Measurements from ENCODE around the gene SNAP91.

Gene SNAP91

DNA sequence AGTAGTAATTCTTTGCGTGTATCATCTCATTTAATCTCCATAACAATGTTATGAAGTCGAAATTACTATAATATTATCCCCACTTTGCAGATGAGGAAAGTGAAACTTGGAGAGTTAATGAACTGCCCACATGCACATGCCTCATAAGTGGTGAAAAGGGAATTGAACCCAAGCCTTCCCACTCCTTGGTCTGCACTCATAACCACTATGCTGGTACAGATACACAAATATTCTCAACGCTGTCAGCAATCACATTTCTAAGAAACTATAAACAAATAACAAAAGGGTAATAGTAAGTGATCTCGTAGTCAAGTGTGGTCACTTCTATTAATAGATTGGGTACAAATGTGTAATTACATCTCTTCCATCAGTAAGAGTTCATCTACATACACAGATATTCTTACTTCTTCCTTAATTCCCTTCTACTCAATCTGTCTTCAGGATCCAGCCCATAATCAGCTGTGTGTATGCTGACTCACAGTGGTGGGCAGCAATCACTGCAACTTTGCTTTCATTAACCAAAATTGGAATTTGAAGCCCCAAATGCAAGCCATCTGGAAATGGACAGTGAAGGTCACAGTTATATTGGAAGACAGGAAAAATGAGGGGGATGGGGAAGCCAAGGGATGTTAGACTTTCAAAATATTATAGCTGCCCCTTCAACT, 190.0 kb downstream of the SNAP91 start:
- DNase-seq (ENCODE audit: low read depth): peak; percentile 65
- TF ChIP-seq, protein P1, sequence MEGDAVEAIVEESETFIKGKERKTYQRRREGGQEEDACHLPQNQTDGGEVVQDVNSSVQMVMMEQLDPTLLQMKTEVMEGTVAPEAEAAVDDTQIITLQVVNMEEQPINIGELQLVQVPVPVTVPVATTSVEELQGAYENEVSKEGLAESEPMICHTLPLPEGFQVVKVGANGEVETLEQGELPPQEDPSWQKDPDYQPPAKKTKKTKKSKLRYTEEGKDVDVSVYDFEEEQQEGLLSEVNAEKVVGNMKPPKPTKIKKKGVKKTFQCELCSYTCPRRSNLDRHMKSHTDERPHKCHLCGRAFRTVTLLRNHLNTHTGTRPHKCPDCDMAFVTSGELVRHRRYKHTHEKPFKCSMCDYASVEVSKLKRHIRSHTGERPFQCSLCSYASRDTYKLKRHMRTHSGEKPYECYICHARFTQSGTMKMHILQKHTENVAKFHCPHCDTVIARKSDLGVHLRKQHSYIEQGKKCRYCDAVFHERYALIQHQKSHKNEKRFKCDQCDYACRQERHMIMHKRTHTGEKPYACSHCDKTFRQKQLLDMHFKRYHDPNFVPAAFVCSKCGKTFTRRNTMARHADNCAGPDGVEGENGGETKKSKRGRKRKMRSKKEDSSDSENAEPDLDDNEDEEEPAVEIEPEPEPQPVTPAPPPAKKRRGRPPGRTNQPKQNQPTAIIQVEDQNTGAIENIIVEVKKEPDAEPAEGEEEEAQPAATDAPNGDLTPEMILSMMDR (conservative IDR thresholded peaks at IDR 0.05; ENCODE audit: low read depth, low read length): peak; percentile 68
- no peak overlapping the region for H3K4me3 ChIP-seq (ENCODE audit: low read depth, low read length)

DNA sequence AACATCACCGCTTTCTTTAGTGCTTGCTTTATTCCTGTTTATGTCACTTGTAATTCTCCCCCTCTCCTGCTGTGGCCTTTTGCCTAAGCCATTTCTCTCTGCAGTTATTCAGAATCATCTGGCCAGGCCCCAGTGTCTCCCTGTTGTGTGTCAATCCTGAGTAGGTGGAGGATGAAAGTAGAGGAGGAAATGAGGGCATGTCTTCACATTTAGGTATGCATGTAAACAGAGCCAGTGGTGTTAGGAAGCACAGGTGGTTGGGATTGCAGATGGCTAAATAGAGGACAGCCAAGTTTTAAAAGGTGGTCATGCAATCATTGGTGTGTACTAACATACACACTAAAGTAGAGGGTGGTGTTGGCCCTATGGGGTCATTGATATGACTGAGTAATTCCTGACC, 191.4 kb downstream of the SNAP91 start:
- no peak for DNase-seq (ENCODE audit: low read depth)
- H3K4me3 ChIP-seq (ENCODE audit: low read depth, low read length): no peak overlapping the region
- TF ChIP-seq, protein P1 (conservative IDR thresholded peaks at IDR 0.05; ENCODE audit: low read depth, low read length): no peak

DNA sequence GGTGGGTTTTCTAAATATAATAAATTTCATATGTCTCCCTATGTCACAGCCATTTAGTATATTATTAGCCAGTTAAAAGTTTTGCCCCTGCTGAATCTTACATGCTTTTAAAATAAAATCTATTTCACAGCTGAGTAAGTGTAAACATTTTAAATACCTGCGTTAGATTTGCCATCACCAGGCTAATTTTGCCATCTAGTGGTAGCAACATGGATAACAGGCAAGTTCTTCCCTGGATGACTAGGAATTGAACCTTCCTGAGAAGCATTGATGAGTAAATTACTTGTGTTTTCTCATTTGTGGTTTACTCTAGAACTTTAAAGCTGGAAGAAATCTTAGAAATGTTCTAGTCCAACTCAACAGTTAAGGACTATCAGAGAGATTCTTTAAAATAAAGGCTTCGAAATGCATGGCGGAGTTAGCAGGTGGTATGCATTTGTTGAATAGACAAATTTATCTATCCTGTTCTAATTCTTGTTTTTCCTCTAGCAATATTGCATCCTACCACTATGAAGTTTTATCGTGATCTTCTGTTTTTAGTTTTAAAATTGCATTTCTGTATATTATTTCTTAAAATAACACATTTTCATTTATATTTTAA, 193.9 kb downstream of the SNAP91 start:
- TF ChIP-seq, protein P1 (conservative IDR thresholded peaks at IDR 0.05; ENCODE audit: low read depth, low read length): peak; percentile 81
- no peak overlapping the region for H3K4me3 ChIP-seq (ENCODE audit: low read depth, low read length)
- peak; percentile 85 for DNase-seq (ENCODE audit: low read depth)

DNA sequence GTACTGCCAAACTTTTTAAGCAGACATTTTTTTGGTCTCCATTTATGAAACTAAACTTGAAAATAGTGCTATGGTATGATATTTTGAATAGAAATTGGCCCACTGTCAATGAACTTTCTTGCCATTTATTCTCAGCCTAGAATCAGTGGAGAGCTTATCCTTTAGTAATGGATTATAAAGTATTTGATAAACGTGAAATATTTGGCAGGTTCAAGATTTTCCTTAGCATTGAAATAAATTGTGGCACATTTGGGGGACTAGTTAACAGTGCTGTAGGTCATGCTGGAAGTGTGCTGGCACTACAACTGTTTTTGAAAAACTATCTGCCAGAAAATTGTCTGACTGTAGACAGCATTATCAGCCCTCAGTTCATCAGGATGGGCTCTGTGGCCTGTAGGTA, 194.4 kb downstream of the SNAP91 start:
- H3K4me3 ChIP-seq (ENCODE audit: low read depth, low read length): no peak overlapping the region
- TF ChIP-seq, protein P1 (conservative IDR thresholded peaks at IDR 0.05; ENCODE audit: low read depth, low read length): no peak
- DNase-seq (ENCODE audit: low read depth): no peak

DNA sequence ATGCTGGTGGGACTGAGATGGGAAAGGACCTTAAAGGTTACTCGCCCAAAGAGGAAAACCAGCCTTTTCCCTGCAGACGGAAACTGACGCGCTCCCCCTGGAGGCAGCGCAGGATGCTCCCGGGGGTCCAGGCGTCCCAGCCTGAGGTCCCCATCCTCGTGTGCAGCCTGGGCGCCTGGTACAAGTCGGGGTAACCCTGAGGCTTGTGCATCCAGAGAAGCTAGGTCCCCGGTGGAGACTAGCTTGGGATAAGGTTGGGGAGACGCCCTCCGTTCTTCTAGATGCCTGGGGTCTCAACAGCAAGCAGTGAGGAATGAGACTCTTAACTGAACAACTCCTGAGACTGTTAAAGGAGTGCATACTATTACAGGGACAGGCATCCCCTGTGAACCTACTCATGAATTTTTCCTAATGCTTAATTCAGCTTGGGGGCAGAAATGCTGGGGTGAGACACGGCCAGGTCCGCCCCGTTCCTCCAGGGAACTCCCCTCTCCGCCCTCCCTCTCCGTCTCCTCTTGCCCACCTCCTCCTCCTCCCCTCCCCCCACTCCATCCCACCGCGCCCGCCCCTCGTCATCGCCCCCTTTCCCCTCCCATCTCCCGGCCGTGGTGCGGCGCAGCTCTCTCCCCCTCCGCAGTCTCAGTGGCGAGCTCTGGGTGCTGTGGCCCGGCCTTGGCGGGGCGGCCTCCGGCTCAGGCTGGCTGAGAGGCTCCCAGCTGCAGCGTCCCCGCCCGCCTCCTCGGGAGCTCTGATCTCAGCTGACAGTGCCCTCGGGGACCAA, 196.8 kb downstream of the SNAP91 start, which contains the start of gene PRSS35:
Gene PRSS35 (plus strand): TSS at position 634 of the 781 bp plus-strand sequence. CDS start 10,908 bp downstream, outside the sequence.
- TF ChIP-seq, protein P1 (conservative IDR thresholded peaks at IDR 0.05; ENCODE audit: low read depth, low read length): peak; percentile 95
- peak within 1 kb of the TSS; percentile 63 for H3K4me3 ChIP-seq (ENCODE audit: low read depth, low read length)
- DNase-seq (ENCODE audit: low read depth): peak; percentile 60

DNA sequence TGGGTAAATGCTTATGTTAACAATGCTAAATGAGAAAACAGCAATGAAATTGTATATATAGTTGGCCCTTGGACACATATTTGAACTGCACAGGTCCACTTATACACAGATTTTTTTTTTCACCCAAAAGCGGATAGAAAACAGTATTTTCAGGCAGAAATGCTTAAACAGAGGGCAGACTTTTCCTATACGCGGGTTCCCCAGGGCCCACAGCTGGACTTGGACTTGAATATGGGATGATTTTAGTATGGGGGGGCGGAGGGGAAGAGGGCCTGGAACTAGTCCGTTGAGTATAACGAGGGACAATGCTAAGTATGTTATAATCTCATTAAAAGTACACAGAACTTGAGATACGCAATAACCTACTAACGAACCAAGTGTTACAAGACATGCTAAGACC, 197.6 kb downstream of the SNAP91 start:
- H3K4me3 ChIP-seq (ENCODE audit: low read depth, low read length): no peak overlapping the region
- TF ChIP-seq, protein P1 (conservative IDR thresholded peaks at IDR 0.05; ENCODE audit: low read depth, low read length): no peak
- no peak for DNase-seq (ENCODE audit: low read depth)

All from choroid plexus epithelial cell (primary cell).